Measurements from ENCODE around the gene ATP6V1A.

The ATP6V1A gene

DNA sequence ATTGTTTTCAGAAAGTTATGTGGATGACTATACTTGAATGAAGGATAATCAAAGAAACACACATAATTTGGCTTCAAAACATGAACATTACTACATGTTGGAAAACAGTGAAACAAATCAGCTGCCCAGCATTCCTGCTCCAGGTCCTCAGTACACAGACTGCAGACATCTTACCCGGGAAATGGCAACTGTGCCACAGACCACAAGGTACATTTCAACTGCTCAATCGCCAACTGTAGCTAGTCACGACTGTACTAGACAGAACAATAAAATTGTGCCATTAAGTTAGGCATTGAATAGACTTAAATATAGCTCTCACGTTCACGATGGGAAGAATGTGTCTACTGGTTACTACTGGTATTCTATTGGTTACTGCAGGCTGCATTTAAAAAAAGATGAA lies 5.7 kb upstream of the ATP6V1A start:
- Mint-ChIP-seq H3K27ac (peak overlapping the region; percentile 100), H3K4me3 (peak overlapping the region; percentile 98), H3K9me3 (no peaks in the 10 kb centered on the region), H3K36me3 (peaks cover 60% of the 10 kb centered on the region), H3K4me1 (peaks cover 55% of the 10 kb centered on the region)
- no peak for DNase-seq (ENCODE audit: low spot score in 2 of 2)
- no peak for ATAC-seq

DNA sequence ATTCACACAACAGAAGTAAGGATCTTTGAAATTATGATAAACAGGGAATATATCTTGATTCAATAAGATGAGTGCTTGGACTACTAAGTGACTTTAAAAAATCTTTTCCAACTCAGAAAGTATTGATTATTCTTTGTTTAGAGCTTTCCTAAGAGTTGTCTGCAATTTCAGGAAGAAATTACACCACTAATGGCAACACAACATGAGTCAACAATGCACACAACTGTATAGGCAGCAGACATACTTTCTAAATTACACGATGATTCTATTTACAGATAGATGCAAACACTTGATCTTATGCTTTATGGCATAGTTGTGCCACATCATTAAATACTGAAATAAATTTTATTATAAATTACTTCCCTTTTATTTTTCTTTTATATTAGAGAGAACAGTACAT lies 5.2 kb upstream of the ATP6V1A start:
- H3K27ac Mint-ChIP-seq = peak overlapping the region; percentile 100
- DNase-seq (ENCODE audit: low spot score in 2 of 2) (no peak), ATAC-seq (no peak)
- H3K4me3 Mint-ChIP-seq = peak overlapping the region; percentile 98
- peaks cover 66% of the 10 kb centered on the region for H3K36me3 Mint-ChIP-seq
- no peaks in the 10 kb centered on the region for H3K9me3 Mint-ChIP-seq
- peaks cover 56% of the 10 kb centered on the region for H3K4me1 Mint-ChIP-seq

DNA sequence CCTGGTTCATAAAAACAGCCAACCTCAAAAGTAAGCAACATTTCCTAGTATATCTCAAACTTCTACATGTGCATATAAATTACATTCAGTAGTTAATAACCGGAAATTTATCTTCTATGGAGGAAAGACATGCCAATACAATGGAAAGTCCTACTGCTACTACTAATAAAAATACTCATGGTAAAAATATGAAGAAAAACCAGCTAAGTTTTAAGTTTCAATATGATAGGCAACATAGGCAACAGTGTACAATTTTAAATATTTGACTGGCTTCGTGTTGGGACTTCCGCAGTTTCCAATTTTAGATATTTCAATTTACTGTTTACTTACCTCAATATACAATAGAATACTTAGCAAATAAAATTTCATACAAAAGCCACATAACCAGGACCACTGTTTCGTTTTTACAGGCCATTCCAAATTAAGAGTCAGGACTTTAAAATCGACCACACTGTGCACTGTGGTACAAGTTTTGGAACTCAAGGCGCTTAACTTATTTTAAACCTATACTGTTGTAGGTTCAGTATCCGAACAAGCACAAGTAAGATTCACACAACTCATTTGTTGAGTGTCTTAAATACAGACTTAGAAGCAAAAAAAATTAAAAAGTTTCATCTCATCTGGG lies 3.7 kb upstream of the ATP6V1A start:
- Mint-ChIP-seq H3K27ac (peak overlapping the region; percentile 100), H3K9me3 (no peaks in the 10 kb centered on the region), H3K4me1 (peaks cover 59% of the 10 kb centered on the region), H3K4me3 (peak overlapping the region; percentile 98), H3K36me3 (peaks cover 74% of the 10 kb centered on the region)
- ATAC-seq (no peak), DNase-seq (ENCODE audit: low spot score in 2 of 2) (no peak)

DNA sequence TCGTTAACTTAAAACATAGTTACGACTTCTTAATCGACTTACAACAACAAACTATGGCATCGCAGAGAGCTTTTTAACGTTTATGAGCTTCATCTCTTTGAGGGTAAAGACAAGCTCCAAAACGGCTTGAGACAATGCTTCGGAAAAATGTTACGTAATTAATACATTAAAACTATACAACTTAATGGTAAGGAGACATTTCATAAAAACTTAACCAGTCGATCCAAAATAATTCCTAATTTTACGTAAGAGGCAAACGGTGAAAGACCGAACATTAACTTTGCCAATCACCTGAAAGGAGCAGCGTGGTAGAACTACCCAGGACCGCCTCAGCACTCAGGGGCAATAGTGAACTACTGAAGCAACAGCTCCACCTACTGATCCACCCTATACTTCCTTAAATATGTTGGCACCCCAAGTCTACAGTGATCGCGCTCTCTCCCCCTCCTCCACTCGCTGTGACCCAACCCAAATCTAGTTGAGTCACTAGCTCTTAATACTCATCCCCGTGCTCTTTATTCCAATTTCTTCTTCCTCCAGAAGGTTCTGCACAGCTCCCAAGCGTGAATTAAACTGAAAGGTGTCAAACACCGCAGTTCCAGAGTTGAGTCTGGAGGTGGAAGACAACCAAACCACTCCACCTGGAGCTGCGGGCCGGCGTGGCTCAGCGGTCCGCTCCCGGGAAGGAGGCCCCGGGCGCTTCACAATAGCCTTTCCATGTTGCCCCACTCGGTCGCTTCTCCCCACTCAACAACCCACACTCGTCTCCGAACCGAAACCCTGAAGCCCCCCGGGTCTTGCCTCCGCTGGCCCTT lies 1.7 kb upstream of the ATP6V1A start:
- H3K9me3 Mint-ChIP-seq = no peaks in the 10 kb centered on the region
- DNase-seq (ENCODE audit: low spot score in 2 of 2) (peak; percentile 53 to 88), ATAC-seq (peak; percentile 79)
- peak overlapping the region; percentile 100 for H3K27ac Mint-ChIP-seq
- peaks cover 69% of the 10 kb centered on the region for H3K36me3 Mint-ChIP-seq
- peak overlapping the region; percentile 98 for H3K4me3 Mint-ChIP-seq
- peaks cover 76% of the 10 kb centered on the region for H3K4me1 Mint-ChIP-seq

DNA sequence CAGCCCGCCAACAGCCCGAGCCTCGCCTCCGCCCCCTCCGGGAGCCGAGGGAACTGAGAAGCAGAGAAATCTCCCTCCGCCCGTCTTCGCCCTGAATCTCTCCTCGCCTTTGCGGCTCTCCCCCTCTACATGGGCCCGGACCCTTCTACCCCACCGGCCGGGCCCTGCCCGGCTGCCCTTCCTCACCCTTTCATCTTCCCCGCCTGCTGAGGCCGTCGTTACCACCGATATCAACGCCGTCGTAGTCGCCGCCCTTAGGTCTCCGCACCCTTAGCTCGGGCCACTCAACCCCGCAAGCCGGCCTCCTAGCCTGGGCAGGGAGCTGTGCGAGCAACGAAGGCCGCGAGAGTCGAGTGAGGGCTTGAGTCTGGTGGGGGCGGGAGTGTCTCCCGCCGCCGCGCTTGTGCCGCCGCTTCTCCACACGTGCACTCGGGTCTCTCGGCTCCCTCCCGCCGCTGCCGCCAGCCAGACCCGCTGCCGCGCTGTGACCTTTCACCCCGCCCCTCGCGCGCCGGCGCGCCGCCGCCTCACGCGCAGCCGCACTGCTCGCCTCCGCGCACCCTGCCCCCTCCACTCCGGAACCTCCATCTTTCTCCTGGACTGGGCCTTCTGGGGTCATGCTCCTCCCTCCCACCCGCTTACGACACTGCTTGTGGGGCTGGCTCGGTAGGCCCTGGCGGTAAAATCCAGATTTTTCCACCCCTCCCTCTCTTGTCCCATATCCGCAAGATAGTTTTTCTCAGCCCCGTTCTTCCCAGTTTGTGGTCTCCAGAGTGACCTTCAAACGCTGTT lies 883 bp upstream of the ATP6V1A start, which contains the start of gene NAA50:
Gene NAA50 (minus strand): TSS at position 494 of the 792 bp plus-strand sequence. CDS start 300 bp downstream, at position 194.
- Mint-ChIP-seq H3K36me3 (peaks cover 62% of the 10 kb centered on the region), H3K27ac (peak within 1 kb of the TSS; percentile 100), H3K9me3 (no peaks in the 10 kb centered on the region), H3K4me3 (peak within 1 kb of the TSS; percentile 98), H3K4me1 (peaks cover 69% of the 10 kb centered on the region)
- peak; percentile 81 for ATAC-seq
- peak; percentile 76 to 92 for DNase-seq (ENCODE audit: low spot score in 2 of 2)

DNA sequence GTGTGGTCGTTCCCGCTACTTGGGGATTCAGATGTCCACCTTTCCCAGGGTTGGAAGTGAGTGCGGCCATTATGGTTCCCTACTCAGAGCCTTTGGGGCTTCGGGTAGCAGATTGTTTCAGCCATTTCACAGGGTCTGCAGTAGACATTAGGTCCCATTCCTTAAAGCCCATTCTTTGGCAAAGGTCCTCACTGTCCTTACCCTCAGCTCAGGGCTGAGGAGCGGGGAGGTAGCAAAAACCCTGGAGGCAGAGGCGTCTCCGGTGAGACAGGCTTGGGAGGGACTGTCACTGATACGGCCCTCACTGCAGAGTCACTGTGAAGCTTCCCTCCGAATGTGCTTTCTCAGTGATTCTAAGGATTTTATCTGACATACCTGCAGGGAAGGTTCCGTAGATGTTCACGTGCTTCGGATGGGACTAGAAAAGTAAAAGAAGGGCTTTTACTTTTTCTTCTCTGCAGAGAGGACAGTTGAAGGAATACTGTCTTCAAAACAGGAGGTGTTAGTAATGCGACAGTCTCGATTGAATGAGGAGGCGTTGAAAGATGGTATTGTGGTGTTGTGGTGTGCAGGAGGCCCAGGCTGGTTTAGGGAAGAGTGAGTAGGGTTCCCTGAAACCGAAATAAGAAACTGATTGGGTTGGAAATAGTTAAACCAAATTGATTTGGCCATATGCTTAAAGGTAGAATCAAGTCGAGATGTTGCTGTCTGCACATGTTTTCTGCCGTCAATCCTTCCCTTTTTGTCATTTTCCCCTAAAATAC lies 630 bp downstream of the ATP6V1A start:
- H3K36me3 Mint-ChIP-seq = peaks cover 50% of the 10 kb centered on the region
- no peaks in the 10 kb centered on the region for H3K9me3 Mint-ChIP-seq
- peak overlapping the region; percentile 100 for H3K27ac Mint-ChIP-seq
- H3K4me1 Mint-ChIP-seq = peaks cover 56% of the 10 kb centered on the region
- ATAC-seq (peak; percentile 29), DNase-seq (ENCODE audit: low spot score in 2 of 2) (peak; percentile 9 to 65)
- H3K4me3 Mint-ChIP-seq = peak overlapping the region; percentile 98

DNA sequence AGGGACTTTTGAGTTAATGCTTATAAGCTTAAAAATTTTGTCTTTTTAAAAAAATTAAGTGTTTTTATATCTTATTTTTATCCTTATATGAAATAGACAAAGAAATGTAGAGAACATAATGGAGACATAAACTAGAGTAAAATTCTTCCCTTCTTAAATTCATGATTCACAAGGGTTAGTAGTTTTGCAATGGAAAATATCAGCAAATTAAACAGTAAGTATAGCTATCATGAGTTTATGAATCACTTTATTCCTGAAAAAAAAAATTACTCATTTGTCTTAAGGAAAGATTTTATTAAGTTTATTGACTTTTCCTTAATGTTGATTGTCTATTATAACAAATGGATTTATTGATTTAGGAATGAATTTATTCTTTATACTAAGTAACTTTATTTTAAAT lies 4.3 kb downstream of the ATP6V1A start:
- Mint-ChIP-seq H3K4me3 (no peak overlapping the region), H3K9me3 (no peaks in the 10 kb centered on the region), H3K27ac (no peak overlapping the region), H3K36me3 (peaks cover 13% of the 10 kb centered on the region), H3K4me1 (peaks cover 36% of the 10 kb centered on the region)
- DNase-seq (ENCODE audit: low spot score in 2 of 2) (no peak), ATAC-seq (no peak)

DNA sequence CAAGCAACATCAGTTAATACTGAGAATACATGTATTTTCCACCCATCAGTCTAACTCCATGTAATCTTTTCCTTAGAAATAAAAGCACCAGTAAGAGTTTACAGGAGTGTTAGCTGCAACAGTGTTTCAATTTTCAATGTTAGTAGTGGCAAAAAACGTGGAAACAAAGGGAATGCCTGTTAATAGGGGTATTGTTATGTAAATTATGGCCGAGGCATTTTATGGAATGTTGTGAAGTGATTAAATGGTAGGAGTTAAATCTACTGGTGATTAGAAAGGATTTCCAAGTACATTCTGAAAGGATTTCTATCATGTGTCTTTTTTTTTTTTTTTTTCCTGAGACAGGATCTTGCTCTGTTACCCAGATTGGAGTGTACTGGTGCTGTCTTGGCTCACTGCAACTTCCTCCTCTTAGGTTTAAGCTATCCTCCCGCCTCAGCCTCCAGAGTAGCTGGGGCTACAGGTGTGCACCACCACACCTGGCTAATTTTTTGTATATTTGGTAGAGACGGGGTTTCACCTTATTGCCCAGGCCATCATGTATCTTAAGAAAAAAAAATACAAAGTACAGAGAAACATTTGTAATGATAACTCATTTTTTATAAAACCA lies 6.6 kb downstream of the ATP6V1A start:
- Mint-ChIP-seq H3K4me1 (peaks cover 19% of the 10 kb centered on the region), H3K9me3 (peaks cover 3% of the 10 kb centered on the region), H3K36me3 (peaks cover 4% of the 10 kb centered on the region), H3K4me3 (no peak overlapping the region), H3K27ac (peak overlapping the region; percentile 44)
- ATAC-seq (no peak), DNase-seq (ENCODE audit: low spot score in 2 of 2) (no peak)

DNA sequence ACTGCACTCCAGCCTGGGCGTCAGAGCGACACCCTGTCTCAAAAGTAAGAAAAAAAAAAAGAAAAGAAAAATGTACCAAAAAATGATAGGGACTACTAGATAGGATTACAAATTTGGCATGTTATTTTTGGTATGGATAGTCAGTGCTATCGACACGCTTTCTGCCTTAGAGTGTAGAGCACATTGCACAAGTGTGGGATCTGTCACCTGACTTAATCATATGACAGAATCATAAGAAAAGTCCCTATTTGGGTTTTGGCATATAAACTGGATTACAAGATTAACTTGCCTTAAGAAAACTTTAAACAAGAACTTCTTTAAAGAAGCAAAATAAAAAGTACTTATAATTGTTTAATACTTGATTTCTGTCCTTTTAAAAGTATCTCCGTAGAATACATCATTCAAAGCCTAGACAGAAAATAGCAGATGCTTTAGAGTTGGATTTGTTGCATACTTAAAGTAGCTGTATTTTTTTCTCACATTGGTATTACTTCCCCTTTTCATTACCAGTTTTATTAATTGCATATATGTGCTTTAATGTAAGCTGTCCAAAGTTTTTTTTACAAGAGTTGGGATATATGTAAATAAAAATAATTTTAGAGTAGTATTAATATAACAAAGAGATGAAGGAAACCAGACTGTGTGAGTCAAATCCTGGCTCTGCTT lies 7.8 kb downstream of the ATP6V1A start:
- peaks cover 15% of the 10 kb centered on the region for H3K4me1 Mint-ChIP-seq
- peaks cover 6% of the 10 kb centered on the region for H3K36me3 Mint-ChIP-seq
- peaks cover 6% of the 10 kb centered on the region for H3K9me3 Mint-ChIP-seq
- DNase-seq (ENCODE audit: low spot score in 2 of 2) (no peak), ATAC-seq (no peak)
- no peak overlapping the region for H3K27ac Mint-ChIP-seq
- no peak overlapping the region for H3K4me3 Mint-ChIP-seq

DNA sequence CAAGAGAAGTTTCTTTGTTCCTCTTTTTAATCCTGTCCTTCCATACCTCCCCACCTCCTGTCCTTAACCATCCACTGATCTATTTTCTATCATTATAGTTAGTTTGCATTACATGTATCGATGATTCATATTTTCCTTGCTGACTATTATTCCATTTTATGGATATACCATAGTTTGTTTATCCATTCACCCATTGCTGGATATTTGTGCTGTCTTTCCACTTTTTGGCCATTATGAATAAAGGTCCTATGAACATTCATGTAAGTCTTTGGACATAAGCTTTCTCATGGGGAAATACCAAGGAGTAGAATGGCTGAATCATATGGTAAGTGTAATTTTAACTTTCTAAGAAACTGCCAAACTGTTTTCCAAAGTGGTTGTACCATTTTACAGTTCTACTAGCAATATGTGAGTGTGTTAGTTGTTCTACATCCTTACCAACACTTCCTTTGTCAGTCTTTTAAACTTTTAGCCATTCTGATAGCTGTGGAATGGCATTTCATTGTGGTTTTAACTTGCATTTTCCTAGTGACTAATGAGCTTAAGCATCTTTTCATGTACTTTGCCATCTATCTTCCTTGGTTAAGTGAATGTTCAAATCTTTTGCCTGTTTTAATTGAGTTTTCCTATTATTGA lies 11.7 kb downstream of the ATP6V1A start:
- Mint-ChIP-seq H3K4me3 (no peak overlapping the region), H3K27ac (no peak overlapping the region)

DNA sequence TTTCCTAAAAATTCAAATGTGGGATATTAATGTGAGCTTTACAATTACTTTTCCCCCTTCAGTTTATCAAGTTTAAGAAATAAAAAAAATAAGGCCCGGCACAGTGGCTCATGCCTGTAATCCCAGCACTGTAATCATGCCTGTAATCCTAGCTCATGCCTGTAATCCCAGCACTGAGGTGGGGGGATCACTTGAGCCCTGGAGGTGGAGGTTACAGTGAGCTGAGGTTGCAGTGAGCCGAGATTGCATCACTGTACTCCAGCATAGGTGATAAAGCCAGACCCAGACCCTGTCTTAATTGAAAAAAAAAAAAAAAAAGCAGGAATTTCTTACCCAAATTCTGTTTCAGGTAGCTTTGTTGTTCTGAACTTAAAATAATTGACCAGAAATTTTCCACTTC lies 17.9 kb downstream of the ATP6V1A start:
- H3K36me3 Mint-ChIP-seq = no peaks in the 10 kb centered on the region
- no peak overlapping the region for H3K4me3 Mint-ChIP-seq
- H3K9me3 Mint-ChIP-seq = no peaks in the 10 kb centered on the region
- no peak overlapping the region for H3K27ac Mint-ChIP-seq
- DNase-seq (ENCODE audit: low spot score in 2 of 2) (no peak), ATAC-seq (no peak)
- no peaks in the 10 kb centered on the region for H3K4me1 Mint-ChIP-seq

More for the DNA sequence above, 11.7 kb downstream of the ATP6V1A start:
- no peak for DNase-seq (ENCODE audit: low spot score in 2 of 2)
- peaks cover 6% of the 10 kb centered on the region for H3K9me3 Mint-ChIP-seq
- peaks cover 11% of the 10 kb centered on the region for H3K4me1 Mint-ChIP-seq
- peak; percentile 28 for ATAC-seq
- peaks cover 6% of the 10 kb centered on the region for H3K36me3 Mint-ChIP-seq

DNA sequence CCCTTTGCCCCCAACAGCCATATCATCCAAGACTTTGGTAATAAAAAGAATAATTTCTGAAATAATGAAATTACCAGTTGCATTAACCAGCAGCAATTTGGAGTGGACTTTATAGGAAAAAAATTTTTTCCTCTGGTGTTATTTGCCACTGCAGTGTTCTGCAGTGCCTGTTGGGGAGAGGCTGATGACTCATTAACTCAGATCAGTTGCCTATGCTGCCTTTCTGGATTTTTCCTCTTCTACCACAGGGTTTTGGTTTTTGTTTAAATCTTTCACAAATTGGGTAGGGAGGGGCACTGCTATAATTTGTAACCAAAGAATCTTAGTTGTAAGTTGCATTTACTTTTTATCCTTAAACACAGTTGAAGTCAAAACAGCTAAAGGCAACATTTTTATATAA lies 22.7 kb downstream of the ATP6V1A start:
- ATAC-seq = no peak
- no peak overlapping the region for H3K4me3 Mint-ChIP-seq
- DNase-seq (ENCODE audit: low spot score in 2 of 2) = no peak
- no peaks in the 10 kb centered on the region for H3K9me3 Mint-ChIP-seq
- no peak overlapping the region for H3K27ac Mint-ChIP-seq
- H3K4me1 Mint-ChIP-seq = peaks cover 7% of the 10 kb centered on the region
- no peaks in the 10 kb centered on the region for H3K36me3 Mint-ChIP-seq

DNA sequence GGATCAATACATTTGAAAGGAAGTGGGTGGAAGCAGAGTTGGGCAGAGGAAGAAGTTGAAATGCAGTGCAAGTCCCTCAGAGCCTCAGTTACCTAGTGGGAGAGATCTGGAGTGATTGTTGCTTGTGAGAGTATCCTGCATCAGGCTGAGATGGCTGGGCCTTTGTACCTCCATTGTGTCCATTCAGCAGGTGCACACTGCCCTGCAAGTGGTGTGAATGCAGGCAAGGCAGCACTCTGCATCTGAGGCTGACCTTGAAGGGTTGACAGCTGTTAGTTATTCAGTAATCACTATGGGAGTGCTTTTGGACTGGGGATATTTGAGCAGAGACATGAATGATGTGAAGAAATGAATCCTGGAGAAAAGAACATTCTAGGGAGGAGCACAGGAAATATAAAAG lies 25.2 kb downstream of the ATP6V1A start:
- ATAC-seq = no peak
- Mint-ChIP-seq H3K9me3 (no peaks in the 10 kb centered on the region), H3K36me3 (no peaks in the 10 kb centered on the region), H3K4me1 (peaks cover 7% of the 10 kb centered on the region), H3K27ac (no peak overlapping the region), H3K4me3 (no peak overlapping the region)
- no peak for DNase-seq (ENCODE audit: low spot score in 2 of 2)

DNA sequence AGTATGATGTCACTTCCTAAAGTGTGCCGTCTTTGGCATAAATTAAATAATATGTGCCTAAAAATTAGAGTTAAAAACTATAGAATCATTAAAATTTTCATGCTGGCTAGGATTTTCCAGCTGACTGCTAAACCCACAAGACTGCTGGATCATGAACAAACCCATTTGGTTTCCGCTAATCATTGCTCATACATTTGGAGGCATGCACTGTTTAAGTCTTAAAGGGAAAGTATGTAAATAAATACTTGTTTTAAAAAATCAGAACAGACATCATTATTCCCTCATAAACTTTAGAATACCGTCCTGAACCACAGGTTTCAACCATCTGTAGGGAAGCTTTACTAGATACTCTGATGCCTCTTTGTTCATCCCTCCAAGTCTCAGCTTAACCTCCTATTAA lies 26.5 kb downstream of the ATP6V1A start:
- no peaks in the 10 kb centered on the region for H3K9me3 Mint-ChIP-seq
- no peak overlapping the region for H3K27ac Mint-ChIP-seq
- no peaks in the 10 kb centered on the region for H3K36me3 Mint-ChIP-seq
- ATAC-seq (no peak), DNase-seq (ENCODE audit: low spot score in 2 of 2) (no peak)
- H3K4me1 Mint-ChIP-seq = peaks cover 7% of the 10 kb centered on the region
- no peak overlapping the region for H3K4me3 Mint-ChIP-seq

All from stimulated activated effector memory CD8-positive, alpha-beta T cell treated with anti-CD3 and anti-CD28 coated beads, Interleukin-12 subunit alpha, Interleukin-12 subunit beta, amount 100 ng/mL, for 72 hours (primary cell).